ENCODE results near the gene ZMYND8.
A peak's percentile ranks its signal among the peaks of the same experiment; 100 is the strongest.
"Not testable (repeated sequence)": the region's sequence is repeated elsewhere in the genome, so short reads cannot be mapped to it uniquely, and the experiment has no call there.

ZMYND8 gene

GRCh38 chr20:47260540-47261126 lies 95.9 kb downstream of the ZMYND8 start:
- in situ Hi-C loops (cut with MboI; ENCODE audit: low pct_unique_long_range_greater_than_20kb, low sequenced_read_pairs); DNase-seq: not testable (repeated sequence)

GRCh38 chr20:47258745-47259695 lies 97.5 kb downstream of the ZMYND8 start:
- DNase-seq: peak; percentile 32
- in situ Hi-C loops (cut with MboI; ENCODE audit: low pct_unique_long_range_greater_than_20kb, low sequenced_read_pairs): no loop called here

GRCh38 chr20:47257771-47258170 lies 98.7 kb downstream of the ZMYND8 start:
- in situ Hi-C loops (cut with MboI; ENCODE audit: low pct_unique_long_range_greater_than_20kb, low sequenced_read_pairs): no loop called here
- DNase-seq: no peak

GRCh38 chr20:47257256-47257655 lies 99.2 kb downstream of the ZMYND8 start:
- no peak for DNase-seq
- in situ Hi-C loops (cut with MboI; ENCODE audit: low pct_unique_long_range_greater_than_20kb, low sequenced_read_pairs): no loop called here

- in situ Hi-C loops (cut with MboI; ENCODE audit: low pct_unique_long_range_greater_than_20kb, low sequenced_read_pairs): no loop called here
- DNase-seq: no peak
These were observed 99.7 kb downstream of the ZMYND8 start for GRCh38 chr20:47256668-47257236.

GRCh38 chr20:47253872-47254271 lies 102.6 kb downstream of the ZMYND8 start:
- in situ Hi-C loops (cut with MboI; ENCODE audit: low pct_unique_long_range_greater_than_20kb, low sequenced_read_pairs): no loop called here
- no peak for DNase-seq

- in situ Hi-C loops (cut with MboI; ENCODE audit: low pct_unique_long_range_greater_than_20kb, low sequenced_read_pairs): no loop called here
- DNase-seq: no peak
These were observed 103.6 kb downstream of the ZMYND8 start for GRCh38 chr20:47252879-47253307.

- DNase-seq: no peak
- in situ Hi-C loops (cut with MboI; ENCODE audit: low pct_unique_long_range_greater_than_20kb, low sequenced_read_pairs): no loop called here
These were observed 105.1 kb downstream of the ZMYND8 start for GRCh38 chr20:47251154-47252020.

GRCh38 chr20:47250360-47250759 lies 106.1 kb downstream of the ZMYND8 start:
- no peak for DNase-seq
- in situ Hi-C loops (cut with MboI; ENCODE audit: low pct_unique_long_range_greater_than_20kb, low sequenced_read_pairs): no loop called here

- no peak for DNase-seq
- in situ Hi-C loops (cut with MboI; ENCODE audit: low pct_unique_long_range_greater_than_20kb, low sequenced_read_pairs): no loop called here
These were observed 106.6 kb downstream of the ZMYND8 start for GRCh38 chr20:47249913-47250312.

GRCh38 chr20:47248448-47248966 lies 108.0 kb downstream of the ZMYND8 start:
- in situ Hi-C loops (cut with MboI; ENCODE audit: low pct_unique_long_range_greater_than_20kb, low sequenced_read_pairs): no loop called here
- no peak for DNase-seq

- in situ Hi-C loops (cut with MboI; ENCODE audit: low pct_unique_long_range_greater_than_20kb, low sequenced_read_pairs): no loop called here
- DNase-seq: no peak
These were observed 108.5 kb downstream of the ZMYND8 start for GRCh38 chr20:47247972-47248371.

- in situ Hi-C loops (cut with MboI; ENCODE audit: low pct_unique_long_range_greater_than_20kb, low sequenced_read_pairs): no loop called here
- DNase-seq: no peak
These were observed 110.3 kb downstream of the ZMYND8 start for GRCh38 chr20:47246061-47246777.

- DNase-seq; in situ Hi-C loops (cut with MboI; ENCODE audit: low pct_unique_long_range_greater_than_20kb, low sequenced_read_pairs): not testable (repeated sequence)
These were observed 111.3 kb downstream of the ZMYND8 start for GRCh38 chr20:47245166-47245565.

GRCh38 chr20:47244451-47244850 lies 112.0 kb downstream of the ZMYND8 start:
- no peak for DNase-seq
- in situ Hi-C loops (cut with MboI; ENCODE audit: low pct_unique_long_range_greater_than_20kb, low sequenced_read_pairs): no loop called here

GRCh38 chr20:47243532-47244305 lies 112.8 kb downstream of the ZMYND8 start:
- in situ Hi-C loops (cut with MboI; ENCODE audit: low pct_unique_long_range_greater_than_20kb, low sequenced_read_pairs): no loop called here
- DNase-seq: no peak

- in situ Hi-C loops (cut with MboI; ENCODE audit: low pct_unique_long_range_greater_than_20kb, low sequenced_read_pairs): no loop called here
- DNase-seq: no peak
These were observed 113.5 kb downstream of the ZMYND8 start for GRCh38 chr20:47243003-47243402.

- DNase-seq: no peak
- in situ Hi-C loops (cut with MboI; ENCODE audit: low pct_unique_long_range_greater_than_20kb, low sequenced_read_pairs): no loop called here
These were observed 115.1 kb downstream of the ZMYND8 start for GRCh38 chr20:47241345-47241781.
